GM12878 (cell line): ENCODE results near the gene LRRK1. TPM values are rescaled to one million over a fixed set of nuclear protein-coding genes. Genes with fewer than 3 reads are reported as not detected.

Experiments used
- ATAC-seq: fragments of 200-7000 bp; cut with Tn5 transposase; 3 replicates; pipeline ENCODE4 v1.9.1; 2020; ENCODE audit warnings: mild to moderate bottlenecking, moderate library complexity
- BruUV-seq: library from RNA; stranded (reverse); fragments of 400-500 nt; replicated peaks from 2 replicates; lab custom pipeline; 2021; lab: Mats Ljungman, UMichigan
- CTCF ChIA-PET: fragments of 300-600 bp; sonication (Branson Sonifier 250); formaldehyde crosslinking; extraction: SDS; loops from one replicate; lab custom pipeline; 2021; ENCODE audit warnings: inconsistent platforms; lab: Yijun Ruan, JAX
- POLR2A ChIA-PET: fragments of 350-600 bp; formaldehyde crosslinking; extraction: SDS; loops from one replicate; lab custom pipeline; 2021; ENCODE audit warnings: inconsistent platforms; lab: Charles Lee
- RAD21 ChIA-PET: fragments of 300-600 bp; sonication (Branson Sonifier 250); formaldehyde crosslinking; loops from one replicate; lab custom pipeline; 2023; ENCODE audit warnings: antibody characterized with exemption; ENCODE audit not compliant: unreplicated experiment; lab: Charles Lee
- SMC1A ChIA-PET: fragments of 300-600 bp; sonication (Branson Sonifier 250); formaldehyde crosslinking; loops from one replicate; lab custom pipeline; 2023; ENCODE audit not compliant: unreplicated experiment, uncharacterized antibody; lab: Charles Lee
- DNase-seq: peaks from one replicate; pipeline ENCODE4 v3.0.0-alpha.2; 2011; ENCODE audit warnings: low read depth, low spot score
- FAIRE-seq: peaks from 3 replicates; lab custom pipeline; 2011; peaks lifted over from hg19 to GRCh38; lab: Jason Lieb, UNC
- H2AFZ ChIP-seq: 2 replicates; pipeline ENCODE4 v1.6.0; 2011; ENCODE audit warnings: low read depth, low read length, control low read depth; ENCODE audit not compliant: control insufficient read depth
- H3K27ac ChIP-seq: 2 replicates; pipeline ENCODE4 v1.5.1; 2011; ENCODE audit warnings: control low read depth; ENCODE audit not compliant: control insufficient read depth, insufficient read depth
- H3K27me3 ChIP-seq, 2 experiments: replicated peaks in 1 of 2; 2 replicates each; pipeline versions ENCODE4 v1.6.0 to v1.6.1; 2011; ENCODE audit warnings: low read length in 1 of 2; ENCODE audit not compliant: control insufficient read depth in 2 of 2, insufficient read depth in 2 of 2
- H3K36me3 ChIP-seq, 2 experiments: 2 replicates each; pipeline ENCODE4 v1.5.1; 2011; ENCODE audit warnings: low read length in 1 of 2; ENCODE audit not compliant: control insufficient read depth in 2 of 2, insufficient read depth in 2 of 2
- H3K4me1 ChIP-seq: 2 replicates; pipeline ENCODE4 v1.6.1; 2011; ENCODE audit warnings: mild to moderate bottlenecking, low read length, moderate library complexity, mixed read lengths; ENCODE audit not compliant: control insufficient read depth, insufficient read depth
- H3K4me2 ChIP-seq: 2 replicates; pipeline ENCODE4 v1.6.0; 2011; ENCODE audit warnings: control low read depth; ENCODE audit not compliant: control insufficient read depth, insufficient read depth
- H3K4me3 ChIP-seq: fragments of 200-600 bp; sonication (generic); 2 replicates; pipeline ENCODE4 v1.5.1; 2016
- H3K79me2 ChIP-seq: 2 replicates; pipeline ENCODE4 v1.6.0; 2011; ENCODE audit warnings: low read length; ENCODE audit not compliant: control insufficient read depth, insufficient read depth
- H3K9ac ChIP-seq: 2 replicates; pipeline ENCODE4 v1.8.0; 2011; ENCODE audit warnings: low read length, control low read depth, mixed read lengths; ENCODE audit not compliant: control insufficient read depth, insufficient read depth
- H3K9me3 ChIP-seq: replicated peaks from 3 replicates; pipeline ENCODE4 v1.5.1; 2011; ENCODE audit warnings: mild to moderate bottlenecking, low read length; ENCODE audit not compliant: control insufficient read depth, insufficient read depth
- H4K20me1 ChIP-seq: 2 replicates; pipeline ENCODE4 v1.6.0; 2011; ENCODE audit not compliant: control insufficient read depth, insufficient read depth
- BHLHE40 ChIP-seq, 2 experiments: fragments of 450-650 bp in 1 of 2; IDR thresholded peaks; 2 replicates each; pipeline ENCODE4 v1.6.1; 2011 to 2017; ENCODE audit warnings: low read depth in 2 of 2, borderline replicate concordance in 1 of 2, improper control_type of control experiment in 1 of 2, low read length in 1 of 2, mild to moderate bottlenecking in 1 of 2
- CTCF ChIP-seq, 3 experiments: IDR thresholded peaks in 2 of 3; conservative IDR thresholded peaks in 1 of 3; 2 replicates each; pipeline ENCODE4 v1.5.1; 2011; ENCODE audit warnings: low read depth in 3 of 3, low read length in 3 of 3, mild to moderate bottlenecking in 3 of 3, control low read depth in 2 of 3, moderate library complexity in 2 of 3, inconsistent platforms in 1 of 3, mixed read lengths in 1 of 3; ENCODE audit not compliant: control insufficient read depth in 2 of 3, insufficient read depth in 1 of 3; ENCODE audit errors: extremely low read depth in 1 of 3
- IKZF1 ChIP-seq: fragments of 450-650 bp; conservative IDR thresholded peaks from 2 replicates; pipeline ENCODE4 v1.6.1; 2017; ENCODE audit warnings: antibody characterized with exemption, mild to moderate bottlenecking
- IRF4 ChIP-seq: IDR thresholded peaks from 2 replicates; pipeline ENCODE4 v1.6.1; 2011; ENCODE audit warnings: low read depth, low read length
- MXI1 ChIP-seq: fragments of 150-350 bp; IDR thresholded peaks from 2 replicates; pipeline ENCODE4 v1.6.1; 2011; ENCODE audit warnings: low read depth, mild to moderate bottlenecking, inconsistent platforms, low read length, improper control_type of control experiment
- POU2F2 ChIP-seq: IDR thresholded peaks from 3 replicates; pipeline ENCODE4 v1.6.1; 2011; ENCODE audit warnings: low read depth, mild to moderate bottlenecking, low read length, borderline replicate concordance
- RAD21 ChIP-seq: IDR thresholded peaks from 2 replicates; pipeline ENCODE4 v1.6.1; 2011; ENCODE audit warnings: mild to moderate bottlenecking, low read depth, low read length, moderate library complexity; ENCODE audit not compliant: insufficient read depth
- RUNX3 ChIP-seq: IDR thresholded peaks from 2 replicates; pipeline ENCODE4 v1.6.1; 2012; ENCODE audit warnings: low read length, inconsistent platforms
- SMC3 ChIP-seq: IDR thresholded peaks from 2 replicates; pipeline ENCODE4 v1.6.1; 2011; ENCODE audit warnings: low read length, improper control_type of control experiment, borderline replicate concordance
- TCF12 ChIP-seq: IDR thresholded peaks from 2 replicates; pipeline ENCODE4 v1.6.1; 2011; ENCODE audit warnings: low read depth, mild to moderate bottlenecking, low read length
- TCF3 ChIP-seq: IDR thresholded peaks from 2 replicates; pipeline ENCODE4 v1.6.1; 2012; ENCODE audit warnings: low read depth, mild to moderate bottlenecking, low read length, borderline replicate concordance; ENCODE audit not compliant: insufficient read depth
- YY1 ChIP-seq: IDR thresholded peaks from 2 replicates; pipeline ENCODE4 v1.6.1; 2011; ENCODE audit warnings: low read depth, mild to moderate bottlenecking, low read length
- WGBS: methylation state at CpG from one replicate; pipeline ENCODE4 v1.1.6; 2016; ENCODE audit warnings: low lambda C conversion rate; ENCODE audit not compliant: insufficient replicate concordance, insufficient coverage; ENCODE audit errors: missing lambda C conversion rate; 5-methylcytosine and 5-hydroxymethylcytosine counted together
- in situ Hi-C: fragments of 300-500 bp; cut with MboI; formaldehyde crosslinking; loops from 9 replicates; pipeline ENCODE4 v1.14.3; 2018; ENCODE audit warnings: mixed read lengths
- intact Hi-C: fragments of 100-400 bp; cut with micrococcal nuclease; formaldehyde crosslinking; loops from one replicate; pipeline ENCODE4 v1.14.2; 2022; ENCODE audit not compliant: unreplicated experiment
- polyA plus RNA-seq, 11 experiments: library from polyadenylated mRNA; depleted of rRNA in 4 of 11; unstranded in 6 of 11; stranded (reverse) in 5 of 11; fragments of >200 nt; fragmentation: Nextera tagmentation in 4 of 11; fragmentation: Illumina TruSeq in 1 of 11; extraction: Ambion mirVana in 4 of 11; extraction: Trizol in 1 of 11; gene quantifications; 1 replicate in 1 of 11; 2 replicates in 10 of 11; pipeline versions ENCODE4 v1.2.1 to v1.2.3, GENCODE V29; 2011 to 2016; ENCODE audit warnings: inconsistent platforms in 2 of 11, missing spikeins in 2 of 11, low read depth in 1 of 11
- total RNA-seq, 4 experiments: library from RNA; depleted of rRNA in 3 of 4; stranded (reverse); fragments of >200 nt in 3 of 4; fragmentation: Illumina TruSeq in 1 of 4; extraction: Trizol in 1 of 4; gene quantifications; 2 replicates each; pipeline versions ENCODE4 v1.2.1 to v1.2.3, GENCODE V29; 2013 to 2021
- TF ChIP-seq, protein P1 (sequence below): fragments of 450-650 bp; IDR thresholded peaks from 2 replicates; pipeline ENCODE4 v1.6.1; 2017; ENCODE audit warnings: mild to moderate bottlenecking, moderate library complexity

Gene LRRK1
- total and polyA plus RNA-seq, 10 of the 15 experiments (the other 5 are each of a cell fraction or from before 2014, with no cell fraction given), result 2.2 to 58.3 (median 17.9) TPM

DNA sequence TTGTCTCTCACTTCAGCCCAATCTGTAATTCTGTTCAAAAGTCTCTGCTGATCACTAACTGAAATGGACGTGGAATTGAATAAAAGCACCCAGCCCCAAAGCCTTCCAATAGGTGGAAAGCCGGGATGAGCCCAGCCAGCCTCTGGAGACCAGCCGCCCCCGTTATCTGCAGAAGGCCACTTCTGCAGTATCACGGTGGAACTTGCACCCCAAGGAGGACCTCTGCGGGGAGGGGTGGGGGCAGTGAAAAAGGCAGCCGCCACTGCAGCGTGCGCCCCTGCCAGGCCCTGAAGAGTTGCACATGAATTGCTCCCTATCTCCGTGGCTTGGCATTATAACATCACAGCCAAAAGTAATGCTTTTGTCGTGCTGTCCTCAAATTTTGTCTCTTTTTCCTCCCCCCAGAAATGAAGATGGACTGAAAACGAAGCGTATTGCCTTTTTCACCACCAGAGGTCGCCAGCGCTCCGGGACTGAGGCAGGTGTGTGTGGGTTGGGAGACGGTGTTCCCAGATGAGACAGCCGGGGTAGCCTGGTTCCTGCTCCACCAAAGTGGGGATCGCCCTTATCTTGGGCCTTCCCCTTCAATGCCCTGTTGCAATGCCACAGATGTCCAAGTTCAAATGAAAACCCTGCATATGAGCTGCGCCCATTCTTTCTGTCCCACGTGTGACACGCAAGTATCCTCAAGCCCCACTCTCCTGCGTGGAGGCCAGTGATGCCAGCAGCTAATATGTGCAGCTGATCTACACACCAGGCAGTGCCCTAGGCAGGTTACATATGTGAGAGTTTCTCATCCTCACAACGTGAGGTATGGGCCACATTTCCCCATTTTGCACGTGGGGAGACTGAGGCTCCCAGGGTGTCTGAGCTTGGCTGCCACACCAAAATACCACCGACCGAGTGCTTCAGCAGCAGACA lies 96.0 kb downstream of the LRRK1 start:
- Histone ChIP-seq H3K4me1 (no peaks in the 10 kb centered on the region), H3K9me3 (no peaks in the 10 kb centered on the region), H3K4me2 (no peak overlapping the region), H2AFZ (no peak overlapping the region), H3K9ac (no peak overlapping the region), H3K4me3 (no peak overlapping the region), H3K27ac (no peak overlapping the region), H4K20me1 (no peaks in the 10 kb centered on the region), H3K27me3 (no peaks in the 10 kb centered on the region), H3K79me2 (no peaks in the 10 kb centered on the region), H3K36me3 (peaks cover 22 to 31% of the 10 kb centered on the region in 2 experiments)
- ChIA-PET RAD21 (interaction anchor here (1.0 to 2.5 kb wide), 4 partner anchors 97 to 243 kb away, joined by 3 to 23 read pairs (median 5); partner anchors contain the start of gene CHSY1), SMC1A (interaction anchor here (0.7 to 4.0 kb wide), 5 partner anchors 9 to 280 kb away, joined by 3 to 38 read pairs (median 5); partner anchors contain the start of gene SNRPA1), CTCF (interaction anchor here (0.6 to 4.5 kb wide), 24 partner anchors 7 to 626 kb away, joined by 3 to 74 read pairs (median 4); partner anchors contain the start of gene CHSY1), POLR2A (no interaction called here)
- peak; percentile 56; the same call in 1 of the 2 replicates for TF ChIP-seq TCF12
- no peak for TF ChIP-seq BHLHE40 (IDR thresholded peaks at IDR 0.05; ENCODE audit: borderline replicate concordance in 1 of 2, low read depth in 2 of 2, low read length in 1 of 2)
- peak; percentile 82 to 88 (median 87) for TF ChIP-seq CTCF (IDR thresholded peaks at IDR 0.05 in 2 of 3, conservative IDR thresholded peaks at IDR 0.05 in 1 of 3; ENCODE audit: control insufficient read depth in 2 of 3, extremely low read depth in 1 of 3, insufficient read depth in 1 of 3, low read depth in 3 of 3, low read length in 3 of 3)
- peak; percentile 85 for TF ChIP-seq SMC3
- 0 out of 2 replicates have a peak, but pooled peaks have one; percentile 18 for TF ChIP-seq IRF4
- TF ChIP-seq, protein P1, sequence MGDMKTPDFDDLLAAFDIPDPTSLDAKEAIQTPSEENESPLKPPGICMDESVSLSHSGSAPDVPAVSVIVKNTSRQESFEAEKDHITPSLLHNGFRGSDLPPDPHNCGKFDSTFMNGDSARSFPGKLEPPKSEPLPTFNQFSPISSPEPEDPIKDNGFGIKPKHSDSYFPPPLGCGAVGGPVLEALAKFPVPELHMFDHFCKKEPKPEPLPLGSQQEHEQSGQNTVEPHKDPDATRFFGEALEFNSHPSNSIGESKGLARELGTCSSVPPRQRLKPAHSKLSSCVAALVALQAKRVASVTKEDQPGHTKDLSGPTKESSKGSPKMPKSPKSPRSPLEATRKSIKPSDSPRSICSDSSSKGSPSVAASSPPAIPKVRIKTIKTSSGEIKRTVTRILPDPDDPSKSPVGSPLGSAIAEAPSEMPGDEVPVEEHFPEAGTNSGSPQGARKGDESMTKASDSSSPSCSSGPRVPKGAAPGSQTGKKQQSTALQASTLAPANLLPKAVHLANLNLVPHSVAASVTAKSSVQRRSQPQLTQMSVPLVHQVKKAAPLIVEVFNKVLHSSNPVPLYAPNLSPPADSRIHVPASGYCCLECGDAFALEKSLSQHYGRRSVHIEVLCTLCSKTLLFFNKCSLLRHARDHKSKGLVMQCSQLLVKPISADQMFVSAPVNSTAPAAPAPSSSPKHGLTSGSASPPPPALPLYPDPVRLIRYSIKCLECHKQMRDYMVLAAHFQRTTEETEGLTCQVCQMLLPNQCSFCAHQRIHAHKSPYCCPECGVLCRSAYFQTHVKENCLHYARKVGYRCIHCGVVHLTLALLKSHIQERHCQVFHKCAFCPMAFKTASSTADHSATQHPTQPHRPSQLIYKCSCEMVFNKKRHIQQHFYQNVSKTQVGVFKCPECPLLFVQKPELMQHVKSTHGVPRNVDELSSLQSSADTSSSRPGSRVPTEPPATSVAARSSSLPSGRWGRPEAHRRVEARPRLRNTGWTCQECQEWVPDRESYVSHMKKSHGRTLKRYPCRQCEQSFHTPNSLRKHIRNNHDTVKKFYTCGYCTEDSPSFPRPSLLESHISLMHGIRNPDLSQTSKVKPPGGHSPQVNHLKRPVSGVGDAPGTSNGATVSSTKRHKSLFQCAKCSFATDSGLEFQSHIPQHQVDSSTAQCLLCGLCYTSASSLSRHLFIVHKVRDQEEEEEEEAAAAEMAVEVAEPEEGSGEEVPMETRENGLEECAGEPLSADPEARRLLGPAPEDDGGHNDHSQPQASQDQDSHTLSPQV, result no peak
- 0 out of 2 replicates have a peak, but pooled peaks have one; percentile 5 for TF ChIP-seq RUNX3
- 0 out of 3 replicates have a peak, but pooled peaks have one; percentile 26 for TF ChIP-seq POU2F2
- TF ChIP-seq MXI1, result no peak
- TF ChIP-seq YY1, result peak; percentile 52; the same call in 1 of the 2 replicates
- peak; percentile 87 for TF ChIP-seq RAD21
- TF ChIP-seq IKZF1, result peak; percentile 41; the same call in 1 of the 2 replicates
- TF ChIP-seq TCF3, result peak; percentile 28; the same call in 1 of the 2 replicates
- no TSS peak for BruUV-seq
- WGBS, result 58% methylated on average over 27 of the region's 27 CpGs
- intact Hi-C loops, result loop anchor here (1.0 to 5.0 kb wide), 2 partner anchors 72 to 243 kb away; no protein-coding TSS in a partner anchor
- FAIRE-seq (peak; percentile 69), DNase-seq (peak; percentile 5), ATAC-seq (peak; percentile 89)
- in situ Hi-C loops, result no loop called here
